ENCODE measurements around the gene SULT2B1.

Gene SULT2B1

DNA sequence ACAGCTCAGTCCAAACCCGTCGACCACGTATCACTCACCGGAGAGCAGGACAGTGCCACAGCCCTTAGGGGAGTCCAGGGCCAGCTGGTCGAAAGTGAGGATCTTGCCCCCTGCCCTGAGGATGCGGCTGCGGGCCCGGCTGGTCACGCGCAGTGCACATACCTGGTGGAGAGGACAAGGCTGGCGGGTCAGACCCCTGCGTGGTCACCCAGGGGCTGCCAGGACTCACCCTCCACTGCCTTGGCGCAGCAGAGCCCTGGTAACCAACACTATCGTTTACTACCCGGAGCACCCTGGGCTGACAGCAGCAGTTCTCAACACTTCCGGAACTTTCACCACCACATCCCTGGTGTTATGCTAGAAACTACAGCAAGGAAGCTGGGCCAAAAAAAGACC lies 64.1 kb downstream of the SULT2B1 start:
- H3K27ac ChIP-seq (ENCODE audit: low read length), result no peak overlapping the region
- peaks cover 39% of the 10 kb centered on the region for H3K79me2 ChIP-seq (ENCODE audit: low read length)
- H4K20me1 ChIP-seq (ENCODE audit: insufficient read depth, low read length), result peaks cover 28% of the 10 kb centered on the region
- H3K4me3 ChIP-seq (ENCODE audit: low read length), result no peak overlapping the region
- no peaks in the 10 kb centered on the region for H3K27me3 ChIP-seq (replicated peaks; ENCODE audit: insufficient read depth, low read length)
- no peak overlapping the region for H3K4me2 ChIP-seq (ENCODE audit: low read depth, low read length)
- DNase-seq, result no peak
- H3K36me3 ChIP-seq (replicated peaks; ENCODE audit: insufficient read depth, low read length), result peaks cover 19% of the 10 kb centered on the region
- H3K9me2 ChIP-seq (replicated peaks; ENCODE audit: insufficient read depth, low read length), result no peaks in the 10 kb centered on the region
- H3K9ac ChIP-seq (ENCODE audit: low read length), result no peak overlapping the region
- peaks cover 33% of the 10 kb centered on the region for H3F3A ChIP-seq (ENCODE audit: insufficient read depth, low read length)
- TF ChIP-seq EZH2 (optimal IDR thresholded peaks at IDR 0.05; ENCODE audit: low read depth, low read length) (no peak), EZH2phosphoT487 (IDR thresholded peaks at IDR 0.05; ENCODE audit: low read length) (no peak)
- TF ChIP-seq, protein P1, sequence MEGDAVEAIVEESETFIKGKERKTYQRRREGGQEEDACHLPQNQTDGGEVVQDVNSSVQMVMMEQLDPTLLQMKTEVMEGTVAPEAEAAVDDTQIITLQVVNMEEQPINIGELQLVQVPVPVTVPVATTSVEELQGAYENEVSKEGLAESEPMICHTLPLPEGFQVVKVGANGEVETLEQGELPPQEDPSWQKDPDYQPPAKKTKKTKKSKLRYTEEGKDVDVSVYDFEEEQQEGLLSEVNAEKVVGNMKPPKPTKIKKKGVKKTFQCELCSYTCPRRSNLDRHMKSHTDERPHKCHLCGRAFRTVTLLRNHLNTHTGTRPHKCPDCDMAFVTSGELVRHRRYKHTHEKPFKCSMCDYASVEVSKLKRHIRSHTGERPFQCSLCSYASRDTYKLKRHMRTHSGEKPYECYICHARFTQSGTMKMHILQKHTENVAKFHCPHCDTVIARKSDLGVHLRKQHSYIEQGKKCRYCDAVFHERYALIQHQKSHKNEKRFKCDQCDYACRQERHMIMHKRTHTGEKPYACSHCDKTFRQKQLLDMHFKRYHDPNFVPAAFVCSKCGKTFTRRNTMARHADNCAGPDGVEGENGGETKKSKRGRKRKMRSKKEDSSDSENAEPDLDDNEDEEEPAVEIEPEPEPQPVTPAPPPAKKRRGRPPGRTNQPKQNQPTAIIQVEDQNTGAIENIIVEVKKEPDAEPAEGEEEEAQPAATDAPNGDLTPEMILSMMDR (IDR thresholded peaks at IDR 0.05; ENCODE audit: low read length), result no peak
- peaks cover 13% of the 10 kb centered on the region for H3K4me1 ChIP-seq (ENCODE audit: low read length)
- no peak overlapping the region for H2AFZ ChIP-seq (ENCODE audit: low read length)
- H3K9me3 ChIP-seq (replicated peaks; ENCODE audit: insufficient read depth, low read length), result no peaks in the 10 kb centered on the region

DNA sequence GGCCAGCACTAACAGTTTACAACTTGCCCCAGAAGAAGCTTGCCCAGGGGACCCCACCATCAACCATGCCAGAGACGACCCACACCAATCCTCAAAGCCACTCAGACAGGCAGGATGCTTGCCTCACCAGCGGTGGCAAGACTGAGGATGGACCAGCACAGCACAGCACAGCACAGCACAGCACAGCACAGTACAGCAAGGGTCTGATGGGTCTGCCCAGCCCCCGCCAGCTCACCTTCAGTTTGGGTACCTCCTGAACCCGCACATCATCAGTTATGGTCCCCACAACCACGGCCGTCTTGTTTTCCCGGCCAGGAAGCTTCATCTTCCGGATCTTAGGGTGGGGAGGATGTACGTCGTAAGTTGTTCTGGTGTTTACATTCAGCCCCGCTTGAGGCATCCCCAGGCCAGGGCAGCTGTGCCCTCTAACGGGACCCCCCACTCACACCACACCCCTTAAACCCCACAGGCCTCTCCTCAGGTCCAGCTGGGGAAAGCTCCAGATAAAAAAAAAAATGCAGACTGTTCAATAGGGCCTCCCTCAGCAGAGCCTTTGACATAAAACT lies 64.6 kb downstream of the SULT2B1 start:
- TF ChIP-seq EZH2 (optimal IDR thresholded peaks at IDR 0.05; ENCODE audit: low read depth, low read length) (no peak), EZH2phosphoT487 (IDR thresholded peaks at IDR 0.05; ENCODE audit: low read length) (no peak)
- TF ChIP-seq, protein P1 (IDR thresholded peaks at IDR 0.05; ENCODE audit: low read length), result no peak
- Histone ChIP-seq H3F3A (ENCODE audit: insufficient read depth, low read length) (peaks cover 33% of the 10 kb centered on the region), H3K9me2 (replicated peaks; ENCODE audit: insufficient read depth, low read length) (no peaks in the 10 kb centered on the region), H4K20me1 (ENCODE audit: insufficient read depth, low read length) (peaks cover 28% of the 10 kb centered on the region), H3K79me2 (ENCODE audit: low read length) (peaks cover 39% of the 10 kb centered on the region), H3K4me2 (ENCODE audit: low read depth, low read length) (no peak overlapping the region), H3K9me3 (replicated peaks; ENCODE audit: insufficient read depth, low read length) (no peaks in the 10 kb centered on the region), H3K4me3 (ENCODE audit: low read length) (no peak overlapping the region), H3K9ac (ENCODE audit: low read length) (no peak overlapping the region), H3K27me3 (replicated peaks; ENCODE audit: insufficient read depth, low read length) (no peaks in the 10 kb centered on the region), H3K36me3 (replicated peaks; ENCODE audit: insufficient read depth, low read length) (peaks cover 19% of the 10 kb centered on the region), H3K4me1 (ENCODE audit: low read length) (peaks cover 13% of the 10 kb centered on the region), H2AFZ (ENCODE audit: low read length) (no peak overlapping the region), H3K27ac (ENCODE audit: low read length) (no peak overlapping the region)
- no peak for DNase-seq

DNA sequence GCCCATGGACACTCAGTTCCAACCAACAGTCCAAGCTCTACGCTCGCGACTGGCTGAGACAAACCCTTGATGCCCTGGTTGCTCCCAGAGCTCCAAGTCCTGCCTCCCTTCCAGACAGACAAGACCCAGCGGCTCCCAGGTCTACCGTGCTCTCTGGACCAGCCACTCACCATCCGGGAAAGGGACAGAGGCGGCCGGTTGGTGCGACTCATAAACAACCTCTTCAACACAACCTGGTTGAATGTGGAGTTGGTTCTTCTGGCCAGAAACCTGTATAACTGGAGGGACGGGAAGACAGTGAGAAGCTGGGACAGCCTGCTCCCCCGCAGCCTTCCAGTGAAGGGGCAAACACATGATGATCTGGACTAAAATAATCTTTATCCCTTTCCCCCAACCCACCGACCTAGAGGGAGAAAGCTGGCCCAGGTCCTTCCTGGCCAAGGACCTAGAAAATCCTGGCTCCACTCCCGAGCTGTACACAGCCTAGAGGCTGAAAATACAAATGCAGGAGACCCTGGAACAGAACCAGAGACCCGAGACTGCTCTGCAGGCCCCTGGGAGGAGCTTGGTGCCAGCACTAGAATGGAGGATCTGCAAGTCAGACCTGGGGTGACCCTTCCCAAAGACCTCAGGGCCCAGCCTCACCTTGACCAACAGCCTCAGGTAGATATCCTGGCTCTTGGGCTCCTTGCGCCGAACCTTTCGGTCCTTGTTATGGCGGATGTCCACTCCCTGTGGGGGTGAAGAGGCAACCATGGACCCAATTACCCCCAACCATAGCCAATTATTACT lies 65.4 kb downstream of the SULT2B1 start:
- H3K9me3 ChIP-seq (replicated peaks; ENCODE audit: insufficient read depth, low read length), result no peaks in the 10 kb centered on the region
- H3K79me2 ChIP-seq (ENCODE audit: low read length), result peaks cover 39% of the 10 kb centered on the region
- peaks cover 33% of the 10 kb centered on the region for H3F3A ChIP-seq (ENCODE audit: insufficient read depth, low read length)
- peak overlapping the region; percentile 83 for H3K4me2 ChIP-seq (ENCODE audit: low read depth, low read length)
- DNase-seq, result no peak
- H3K27me3 ChIP-seq (replicated peaks; ENCODE audit: insufficient read depth, low read length), result no peaks in the 10 kb centered on the region
- peaks cover 19% of the 10 kb centered on the region for H3K36me3 ChIP-seq (replicated peaks; ENCODE audit: insufficient read depth, low read length)
- no peak overlapping the region for H3K27ac ChIP-seq (ENCODE audit: low read length)
- H3K9me2 ChIP-seq (replicated peaks; ENCODE audit: insufficient read depth, low read length), result no peaks in the 10 kb centered on the region
- TF ChIP-seq, protein P1 (IDR thresholded peaks at IDR 0.05; ENCODE audit: low read length), result no peak
- TF ChIP-seq EZH2phosphoT487 (IDR thresholded peaks at IDR 0.05; ENCODE audit: low read length) (no peak), EZH2 (optimal IDR thresholded peaks at IDR 0.05; ENCODE audit: low read depth, low read length) (no peak)
- H3K4me1 ChIP-seq (ENCODE audit: low read length), result peaks cover 13% of the 10 kb centered on the region
- H3K9ac ChIP-seq (ENCODE audit: low read length), result peak overlapping the region; percentile 96
- H3K4me3 ChIP-seq (ENCODE audit: low read length), result peak overlapping the region; percentile 93
- H4K20me1 ChIP-seq (ENCODE audit: insufficient read depth, low read length), result peaks cover 28% of the 10 kb centered on the region
- no peak overlapping the region for H2AFZ ChIP-seq (ENCODE audit: low read length)
